ENCODE measurements around the gene INPP4A.
A peak's percentile ranks its signal among the peaks of the same experiment; 100 is the strongest.

The INPP4A gene

GRCh38 chr2:98496750-98497493 is 52.3 kb downstream of the INPP4A start:
- no peak for DNase-seq (ENCODE audit: low read depth)

GRCh38 chr2:98498703-98499440 is 54.2 kb downstream of the INPP4A start:
- no peak for DNase-seq (ENCODE audit: low read depth)

GRCh38 chr2:98500561-98500960 is 55.9 kb downstream of the INPP4A start:
- DNase-seq (ENCODE audit: low read depth): no peak

- DNase-seq (ENCODE audit: low read depth): no peak
These were observed 56.6 kb downstream of the INPP4A start for GRCh38 chr2:98501223-98501622.

GRCh38 chr2:98501876-98502275 is 57.2 kb downstream of the INPP4A start:
- no peak for DNase-seq (ENCODE audit: low read depth)

GRCh38 chr2:98502556-98503335 is 58.1 kb downstream of the INPP4A start:
- DNase-seq (ENCODE audit: low read depth): no peak

GRCh38 chr2:98503481-98504105 is 58.9 kb downstream of the INPP4A start:
- DNase-seq (ENCODE audit: low read depth): no peak

- no peak for DNase-seq (ENCODE audit: low read depth)
These were observed 59.9 kb downstream of the INPP4A start for GRCh38 chr2:98504381-98505109.

GRCh38 chr2:98505311-98505808 is 60.7 kb downstream of the INPP4A start:
- DNase-seq (ENCODE audit: low read depth): no peak

DNA sequence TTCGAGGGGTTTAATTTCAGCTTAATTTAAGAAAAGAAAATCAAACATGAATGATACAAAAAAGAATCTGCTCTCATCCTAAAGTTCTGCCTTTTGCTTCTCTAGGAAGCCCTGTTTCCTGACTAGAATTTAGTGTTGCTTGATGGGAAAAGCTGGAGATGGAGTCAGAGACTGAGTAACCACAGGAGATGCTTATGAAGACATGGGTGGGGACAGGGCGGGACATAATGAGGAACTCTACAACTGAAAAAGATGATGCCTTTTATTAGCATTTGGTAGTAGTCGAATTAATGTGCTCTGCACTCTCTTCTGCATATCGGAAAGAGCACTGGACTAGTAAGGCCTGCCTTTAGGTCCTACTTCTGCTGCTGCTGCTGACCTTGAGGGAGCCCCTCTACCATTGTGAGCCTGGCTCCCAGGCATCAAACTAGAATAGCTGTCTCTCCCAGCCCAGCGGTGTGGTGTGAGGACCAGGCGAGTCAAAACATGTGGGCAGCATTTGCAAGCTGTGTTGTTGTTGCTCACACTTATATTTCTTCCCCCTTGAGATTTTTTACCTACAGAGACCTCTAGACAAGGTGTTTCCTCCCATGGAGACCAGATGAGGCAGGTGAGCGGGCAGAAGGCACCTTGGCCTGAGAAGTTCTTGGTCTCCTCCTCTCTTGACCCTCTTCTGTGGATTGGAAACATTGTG is 61.5 kb downstream of the INPP4A start:
- DNase-seq (ENCODE audit: low read depth): no peak

DNA sequence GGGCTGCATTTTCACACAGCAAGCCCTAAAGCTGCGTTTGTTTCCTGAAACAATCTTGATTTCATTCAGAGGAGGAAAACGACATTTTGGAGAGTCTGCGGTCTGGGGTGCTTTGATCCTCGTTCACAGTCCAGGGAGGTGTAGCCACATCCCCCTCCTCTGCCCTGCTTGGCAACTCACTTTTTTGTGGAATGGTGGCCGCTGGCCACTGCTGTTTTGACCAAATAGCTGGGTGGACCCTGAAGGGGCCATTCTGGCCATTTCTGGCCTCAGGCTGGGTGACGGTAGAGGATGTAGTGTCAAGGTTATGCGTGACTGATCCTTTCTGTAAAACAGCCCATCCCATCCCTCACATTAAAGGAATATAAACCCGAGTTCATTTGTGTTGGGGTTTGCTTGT is 62.2 kb downstream of the INPP4A start:
- no peak for DNase-seq (ENCODE audit: low read depth)

DNA sequence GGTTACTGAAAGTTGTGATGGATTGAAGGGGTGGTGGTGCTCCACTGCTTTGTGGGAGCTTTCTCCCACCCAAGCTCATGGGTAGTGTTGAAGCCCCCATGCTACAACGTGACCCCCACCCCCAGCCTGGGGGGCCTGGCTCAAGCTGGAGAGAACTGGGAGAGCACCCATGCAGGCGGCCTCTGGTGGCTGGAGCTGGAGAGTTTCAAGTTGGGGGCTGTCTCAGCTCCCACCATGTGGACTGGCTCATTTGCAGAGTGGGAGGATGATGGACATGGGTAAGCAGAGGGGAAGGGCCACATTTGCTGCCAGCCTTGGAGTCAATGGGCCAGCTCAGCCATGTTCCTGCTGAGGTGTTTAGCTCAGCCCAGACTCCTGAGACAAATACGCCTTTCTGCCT is 62.8 kb downstream of the INPP4A start:
- no peak for DNase-seq (ENCODE audit: low read depth)

DNA sequence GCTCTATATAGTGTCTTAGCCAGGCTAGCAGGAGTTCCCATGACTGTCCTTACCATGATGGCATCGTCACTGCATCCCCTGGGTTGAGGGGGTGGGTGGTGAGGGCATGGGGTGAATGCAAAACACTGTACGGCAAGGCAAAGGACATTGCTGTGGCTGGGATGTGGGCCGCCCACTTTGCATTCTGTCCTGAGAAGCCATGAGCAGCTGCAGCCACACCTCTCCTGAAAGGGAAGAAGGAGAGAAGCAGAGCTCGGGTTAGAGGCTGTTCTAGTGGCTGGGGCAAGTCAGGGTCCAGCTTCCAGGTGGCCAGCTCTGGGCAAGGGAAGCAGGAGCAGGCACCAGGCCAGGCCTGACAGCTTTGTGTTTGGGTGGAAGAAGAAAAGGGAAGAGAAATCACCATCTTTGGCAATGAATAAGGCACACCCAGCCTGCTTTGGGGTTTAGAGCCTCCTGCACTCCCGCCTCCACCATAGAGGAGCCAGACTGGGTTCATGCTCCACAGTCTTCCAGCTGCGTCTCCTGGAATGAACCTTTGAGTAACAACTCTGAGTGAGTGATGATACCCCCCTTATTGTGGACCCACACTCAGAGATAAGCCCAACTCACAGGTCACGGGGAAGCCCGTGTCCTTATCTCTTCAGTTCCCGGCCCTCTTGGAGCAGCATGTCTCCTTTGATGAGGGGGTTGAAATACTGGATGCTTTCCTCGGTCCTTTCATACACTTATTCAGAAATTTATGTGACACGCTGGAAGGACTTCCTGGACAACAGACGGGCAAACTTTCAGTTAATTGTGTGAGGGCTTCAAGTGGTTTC is 63.4 kb downstream of the INPP4A start:
- no peak for DNase-seq (ENCODE audit: low read depth)

DNA sequence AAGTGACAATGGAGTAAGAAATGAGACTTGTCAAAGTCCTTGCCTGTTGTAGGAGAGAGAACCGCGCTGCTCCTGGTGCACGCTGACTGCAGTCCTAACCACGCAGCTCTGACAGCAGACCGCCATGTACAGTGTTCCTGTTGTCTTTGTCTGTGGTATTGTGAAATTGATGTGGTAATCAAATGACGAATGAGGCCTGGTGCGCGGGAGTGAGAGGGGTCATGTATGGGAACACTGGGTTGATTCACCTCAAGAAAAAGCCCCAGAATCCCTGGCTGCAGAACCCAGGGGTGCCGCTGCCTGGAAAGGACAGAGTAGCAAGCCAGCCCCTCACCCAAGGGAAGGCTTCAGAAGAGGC is 64.0 kb downstream of the INPP4A start:
- DNase-seq (ENCODE audit: low read depth): peak; percentile 38

DNA sequence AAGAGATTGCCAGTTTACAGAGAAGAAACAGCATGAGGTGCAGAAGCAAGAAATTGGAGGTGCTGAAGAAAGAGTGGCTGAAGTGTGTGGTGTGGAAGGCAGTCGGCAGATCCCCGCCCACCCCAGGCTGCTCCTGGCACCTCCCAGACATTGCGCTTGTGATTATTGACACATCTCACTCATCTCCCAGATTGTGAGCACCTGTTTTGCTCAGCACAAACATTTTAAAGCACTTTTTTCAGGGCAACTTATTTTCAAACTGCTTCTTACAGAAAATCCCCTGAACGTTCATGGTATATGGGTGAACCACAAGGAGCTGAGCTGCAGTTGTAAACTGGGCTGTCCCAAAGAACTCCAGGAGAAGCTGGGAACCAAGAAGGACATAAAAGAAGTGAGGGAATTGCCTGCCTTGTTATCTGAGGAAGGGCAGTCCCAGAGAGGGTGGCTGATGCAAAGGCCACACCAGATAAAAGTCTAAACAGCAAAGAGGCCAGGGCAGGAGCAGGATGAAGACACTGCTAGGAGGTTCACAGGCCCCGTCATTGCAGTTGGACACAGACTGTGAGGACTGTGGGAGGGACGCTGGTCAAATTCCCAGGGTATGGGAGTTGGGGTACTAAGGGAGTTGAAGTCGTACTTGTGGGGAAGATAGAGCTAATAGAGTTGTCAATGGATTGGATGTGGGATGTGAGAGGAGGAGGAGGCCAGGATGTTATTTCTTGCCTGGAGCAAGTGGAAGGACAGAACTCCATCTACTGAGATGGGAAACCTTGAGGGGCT is 65.1 kb downstream of the INPP4A start:
- DNase-seq (ENCODE audit: low read depth): no peak

- no peak for DNase-seq (ENCODE audit: low read depth)
These were observed 65.6 kb downstream of the INPP4A start for GRCh38 chr2:98510322-98510662.

- DNase-seq (ENCODE audit: low read depth): no peak
These were observed 67.3 kb downstream of the INPP4A start for GRCh38 chr2:98511981-98512380.

DNA sequence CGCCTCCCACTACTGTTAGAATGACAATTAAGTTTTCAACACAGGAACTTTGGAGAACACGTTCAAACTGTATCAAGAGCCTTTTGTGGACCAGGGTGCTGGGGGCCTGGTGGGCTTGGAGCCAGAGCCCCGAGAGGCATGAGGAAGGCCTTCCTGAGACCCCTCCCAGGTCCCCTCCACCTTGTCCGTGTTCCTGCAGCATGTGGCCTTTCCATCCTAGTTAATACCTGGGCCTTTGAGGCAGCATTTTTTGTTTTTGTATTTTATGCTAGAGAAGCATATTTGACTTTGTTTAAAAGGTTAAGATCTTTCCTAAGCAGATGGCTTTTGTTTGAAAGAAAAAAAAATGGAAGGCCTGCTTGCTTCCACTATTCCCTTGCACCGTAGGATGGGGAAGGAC is 68.0 kb downstream of the INPP4A start:
- DNase-seq (ENCODE audit: low read depth): no peak

DNA sequence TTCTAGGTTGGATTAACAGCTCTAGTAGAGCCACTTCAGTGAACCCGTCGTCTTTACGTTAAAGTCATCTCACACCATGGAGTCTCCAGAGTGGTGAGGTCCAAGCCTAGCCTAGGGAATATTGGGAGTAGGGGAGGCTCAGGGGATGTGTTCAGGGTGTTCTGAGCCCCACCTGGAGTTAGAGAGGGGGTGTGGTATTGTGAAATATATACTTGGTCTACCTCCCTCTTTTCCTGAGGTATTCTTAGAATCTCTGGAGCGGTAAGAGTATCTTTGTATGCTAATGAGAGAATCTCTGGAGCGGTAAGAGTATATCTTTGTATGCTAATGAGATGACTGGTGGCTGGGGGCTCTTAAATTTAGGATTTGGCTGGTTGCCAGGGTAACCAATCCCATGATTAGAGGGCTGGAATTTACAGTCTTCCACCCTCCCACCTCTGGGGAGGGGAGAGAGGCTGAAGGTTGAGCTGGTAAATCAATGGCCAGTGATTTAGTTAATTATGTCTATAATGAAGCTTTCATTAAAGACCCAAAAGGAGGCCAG is 69.5 kb downstream of the INPP4A start:
- DNase-seq (ENCODE audit: low read depth): no peak
